K562 (cell line): Measurements from ENCODE around the gene GALNT5. TPM values are rescaled to one million over a fixed set of nuclear protein-coding genes. Genes with fewer than 3 reads are reported as not detected.

Experiments
- ATAC-seq: fragments of 200-7000 bp; cut with Tn5 transposase; 3 replicates; pipeline ENCODE4 v1.9.1; 2020; ENCODE audit warnings: moderate library complexity
- BruUV-seq: library from RNA; stranded (reverse); fragments of 400-500 nt; replicated peaks from 2 replicates; lab custom pipeline; 2021; lab: Mats Ljungman, UMichigan
- CTCF ChIA-PET: fragments of 300-600 bp; formaldehyde crosslinking; extraction: SDS; loops from one replicate; lab custom pipeline; 2021; ENCODE audit warnings: low intra/inter-chr PET ratio; lab: Yijun Ruan, JAX
- POLR2A ChIA-PET: fragments of 300-600, 350-650 bp; sonication (Branson Sonifier 250); formaldehyde crosslinking; extraction: SDS; loops from one replicate; lab custom pipeline; 2021; ENCODE audit warnings: antibody characterized with exemption, inconsistent platforms; lab: Yijun Ruan, JAX
- DNase-seq, 4 experiments: peaks; one replicate each; pipeline versions ENCODE4 v3.0.0 to v3.0.0-alpha.2; 2011 to 2018; ENCODE audit warnings: low spot score in 3 of 4, mixed read lengths in 3 of 4; ENCODE audit errors: extremely low read depth in 1 of 4
- FAIRE-seq: peaks from 2 replicates; lab custom pipeline; 2011; peaks lifted over from hg19 to GRCh38; lab: Jason Lieb, UNC
- H2AFZ ChIP-seq: 2 replicates; pipeline ENCODE4 v1.6.0; 2011; ENCODE audit warnings: low read depth, low read length, control low read depth, inconsistent platforms
- H3K27ac ChIP-seq: fragments of 200-600 bp; 3 replicates; pipeline ENCODE4 v1.8.0; 2011; ENCODE audit warnings: low read depth, mild to moderate bottlenecking, control low read depth, inconsistent platforms, low read length, moderate library complexity, mixed read lengths; ENCODE audit errors: extremely low read depth
- H3K27me3 ChIP-seq, 2 experiments: fragments of 300-600 bp in 1 of 2; 2 replicates in 1 of 2; 3 replicates in 1 of 2; pipeline versions ENCODE4 v1.6.0 to v1.8.0; 2011; ENCODE audit warnings: inconsistent platforms in 2 of 2, low read length in 2 of 2, mild to moderate bottlenecking in 1 of 2, mixed read lengths in 1 of 2, moderate library complexity in 1 of 2; ENCODE audit not compliant: control insufficient read depth in 2 of 2, insufficient read depth in 2 of 2
- H3K36me3 ChIP-seq: fragments of 300-600 bp; 3 replicates; pipeline ENCODE4 v1.8.0; 2011; ENCODE audit warnings: mild to moderate bottlenecking, low read length, inconsistent platforms; ENCODE audit not compliant: control insufficient read depth, insufficient read depth
- H3K4me1 ChIP-seq, 2 experiments: fragments of 200-600 bp in 1 of 2; replicated peaks in 1 of 2; 2 replicates in 1 of 2; 3 replicates in 1 of 2; pipeline versions ENCODE4 v1.5.1 to v1.8.0; 2011; ENCODE audit warnings: inconsistent platforms in 2 of 2, low read length in 2 of 2, mild to moderate bottlenecking in 1 of 2, mixed read lengths in 1 of 2, moderate library complexity in 1 of 2; ENCODE audit not compliant: control insufficient read depth in 2 of 2, insufficient read depth in 2 of 2
- H3K4me2 ChIP-seq: 2 replicates; pipeline ENCODE4 v1.6.1; 2011; ENCODE audit warnings: low read length, control low read depth, inconsistent platforms, mixed read lengths; ENCODE audit not compliant: insufficient read depth
- H3K4me3 ChIP-seq: fragments of 200-600 bp; sonication (generic), shearing (Covaris generic); 2 replicates; pipeline ENCODE4 v1.5.1; 2016; ENCODE audit warnings: control low read depth, inconsistent platforms
- H3K79me2 ChIP-seq: fragments of 200-600 bp; 3 replicates; pipeline ENCODE4 v1.8.0; 2011; ENCODE audit warnings: low read length, inconsistent platforms; ENCODE audit not compliant: control insufficient read depth, insufficient read depth
- H3K9ac ChIP-seq, 2 experiments: 2 replicates each; pipeline versions ENCODE4 v1.6.0 to v1.6.1; 2011; ENCODE audit warnings: low read depth in 2 of 2, low read length in 2 of 2, control low read depth in 1 of 2, inconsistent platforms in 1 of 2, mild to moderate bottlenecking in 1 of 2, mixed read lengths in 1 of 2; ENCODE audit not compliant: insufficient read depth in 1 of 2
- H3K9me1 ChIP-seq: one replicate; pipeline ENCODE4 v1.6.0; 2011; ENCODE audit warnings: inconsistent platforms, mild to moderate bottlenecking, low read length, moderate library complexity; ENCODE audit not compliant: control insufficient read depth, insufficient read depth
- H3K9me3 ChIP-seq: replicated peaks from 2 replicates; pipeline ENCODE4 v1.5.1; 2011; ENCODE audit warnings: low read depth, low read length, inconsistent platforms; ENCODE audit not compliant: control insufficient read depth, insufficient read depth
- H4K20me1 ChIP-seq: replicated peaks from 2 replicates; pipeline ENCODE4 v1.6.1; 2011; ENCODE audit warnings: low read length, inconsistent platforms, mixed read lengths; ENCODE audit not compliant: control insufficient read depth, insufficient read depth
- GABPB1 ChIP-seq: sonication (generic); formaldehyde crosslinking; IDR thresholded peaks from 2 replicates; pipeline ENCODE4 v1.8.0; 2022; ENCODE audit warnings: mild to moderate bottlenecking, missing genetic modification reagents
- GATA2 ChIP-seq: sonication (generic); formaldehyde crosslinking; IDR thresholded peaks from 2 replicates; pipeline ENCODE4 v1.4.0; 2020; ENCODE audit warnings: mild to moderate bottlenecking, missing genetic modification reagents
- GMEB1 ChIP-seq: fragments of 250-450 bp; sonication (Bioruptor Pico); IDR thresholded peaks from 2 replicates; pipeline ENCODE4 v1.4.0; 2020; ENCODE audit warnings: mild to moderate bottlenecking
- HLTF ChIP-seq: fragments of 450-650 bp; IDR thresholded peaks from 2 replicates; pipeline ENCODE4 v1.6.1; 2016
- KLF6 ChIP-seq: fragments of 250-450 bp; sonication (Bioruptor Pico); IDR thresholded peaks from 2 replicates; pipeline ENCODE4 v1.4.0; 2020; ENCODE audit warnings: mild to moderate bottlenecking, moderate library complexity, borderline replicate concordance
- MYBL2 ChIP-seq, 2 experiments: fragments of 450-650 bp in 1 of 2; sonication (generic) in 1 of 2; formaldehyde crosslinking in 1 of 2; IDR thresholded peaks; 2 replicates each; pipeline versions ENCODE4 v1.6.1 to v1.8.1; 2017 to 2022; ENCODE audit warnings: borderline replicate concordance in 1 of 2, inconsistent platforms in 1 of 2, low read depth in 1 of 2, mild to moderate bottlenecking in 1 of 2, missing genetic modification reagents in 1 of 2, moderate library complexity in 1 of 2
- NONO ChIP-seq, 2 experiments: fragments of 200-400 bp in 1 of 2; fragments of 450-650 bp in 1 of 2; formaldehyde crosslinking in 1 of 2; IDR thresholded peaks; 2 replicates each; pipeline ENCODE4 v1.6.1; 2017; ENCODE audit warnings: low read depth in 2 of 2, mild to moderate bottlenecking in 2 of 2, moderate library complexity in 2 of 2, low read length in 1 of 2
- PBX2 ChIP-seq, 2 experiments: IDR thresholded peaks in 1 of 2; conservative IDR thresholded peaks in 1 of 2; 2 replicates each; pipeline ENCODE4 v1.6.1; 2016; ENCODE audit warnings: low read depth in 2 of 2, mild to moderate bottlenecking in 1 of 2, missing compliant biosample characterization in 1 of 2, missing genetic modification characterization in 1 of 2, moderate library complexity in 1 of 2
- PRDM10 ChIP-seq: fragments of 450-650 bp; IDR thresholded peaks from 2 replicates; pipeline ENCODE4 v1.6.1; 2018; ENCODE audit not compliant: partially characterized antibody
- TFAM ChIP-seq: fragments of 250-450 bp; sonication (Bioruptor Pico); conservative IDR thresholded peaks from 2 replicates; pipeline ENCODE4 v1.5.0; 2021; ENCODE audit warnings: mild to moderate bottlenecking, moderate library complexity
- ZNF41 ChIP-seq: fragments of 250-450 bp; sonication (Bioruptor Pico); conservative IDR thresholded peaks from 2 replicates; pipeline ENCODE4 v1.4.0; 2020; ENCODE audit warnings: mild to moderate bottlenecking
- ZNF511 ChIP-seq: sonication (generic); formaldehyde crosslinking; IDR thresholded peaks from 2 replicates; pipeline ENCODE4 v1.8.0; 2022; ENCODE audit warnings: mild to moderate bottlenecking, missing genetic modification reagents
- in situ Hi-C: fragments of 300-500 bp; cut with MboI; formaldehyde crosslinking; loops from 4 replicates; pipeline ENCODE4 v1.15.0; 2018; ENCODE audit warnings: inconsistent platforms, mixed read lengths
- intact Hi-C: fragments of 100-400 bp; cut with micrococcal nuclease; formaldehyde crosslinking; loops from 2 replicates; pipeline ENCODE4 v1.14.2; 2022
- polyA plus RNA-seq, 8 experiments: library from polyadenylated mRNA; depleted of rRNA in 4 of 8; stranded (reverse) in 5 of 8; unstranded in 3 of 8; fragments of >200 nt; fragmentation: Nextera tagmentation in 2 of 8; fragmentation: Illumina TruSeq in 1 of 8; extraction: Ambion mirVana in 2 of 8; extraction: Trizol in 1 of 8; gene quantifications; 2 replicates each; pipeline versions ENCODE4 v1.2.1 to v1.2.3, GENCODE V29; 2011 to 2014; ENCODE audit warnings: inconsistent platforms in 1 of 8, missing spikeins in 1 of 8
- total RNA-seq, 7 experiments: library from RNA; depleted of rRNA in 6 of 7; stranded (reverse); fragments of >200 nt in 6 of 7; fragmentation: Illumina TruSeq in 2 of 7; extraction: Trizol in 2 of 7; gene quantifications; 2 replicates each; pipeline versions ENCODE4 v1.2.1 to v1.2.3, GENCODE V29; 2011 to 2021; ENCODE audit warnings: low replicate concordance in 1 of 7

The GALNT5 gene
- total and polyA plus RNA-seq, 9 of the 15 experiments (the other 6 are each of a cell fraction or from before 2014, with no cell fraction given), result 21.6 to 73.0 (median 54.7) TPM

GRCh38 chr2:157320409-157320808 lies 62.9 kb downstream of the GALNT5 start:
- no TSS peak for BruUV-seq
- Histone ChIP-seq H3K79me2 (no peaks in the 10 kb centered on the region), H3K9me1 (no peaks in the 10 kb centered on the region), H3K9me3 (no peaks in the 10 kb centered on the region), H3K27ac (no peak overlapping the region), H3K36me3 (no peaks in the 10 kb centered on the region), H2AFZ (no peak overlapping the region), H4K20me1 (no peaks in the 10 kb centered on the region), H3K4me1 (peaks cover 0 to 10% of the 10 kb centered on the region in 2 experiments; a peak in 2 of 5 replicates), H3K4me2 (no peak overlapping the region), H3K4me3 (no peak overlapping the region), H3K27me3 (no peaks in the 10 kb centered on the region), H3K9ac (no peak overlapping the region)
- FAIRE-seq, result no peak
- in situ Hi-C loops, result no loop called here
- POLR2A ChIA-PET, result no interaction called here
- intact Hi-C loops, result no loop called here
- ATAC-seq, result no peak
- CTCF ChIA-PET, result no interaction called here
- no peak for DNase-seq
- TF ChIP-seq HLTF (no peak), GMEB1 (CRISPR knock-in tag) (no peak), KLF6 (CRISPR knock-in tag) (no peak), PRDM10 (no peak), MYBL2 (IDR thresholded peaks at IDR 0.05; ENCODE audit: low read depth) (no peak), MYBL2 (CRISPR knock-in tag; IDR thresholded peaks at IDR 0.05; ENCODE audit: borderline replicate concordance) (no peak), ZNF511 (CRISPR knock-in tag) (no peak), GABPB1 (CRISPR knock-in tag) (no peak), TFAM (CRISPR knock-in tag) (no peak), NONO (IDR thresholded peaks at IDR 0.05; ENCODE audit: low read depth in 2 of 2, low read length in 1 of 2) (no peak), PBX2 (CRISPR knock-in tag; IDR thresholded peaks at IDR 0.05; ENCODE audit: low read depth) (no peak), PBX2 (tag; conservative IDR thresholded peaks at IDR 0.05; ENCODE audit: low read depth) (no peak), ZNF41 (CRISPR knock-in tag) (no peak), GATA2 (CRISPR knock-in tag) (no peak)
